GM12874 (cell line): ENCODE measurements around the gene SH2D5.

Source experiments
- CTCF ChIP-seq: IDR thresholded peaks from 2 replicates; pipeline ENCODE4 v1.5.1; 2011; ENCODE audit warnings: low read depth, mild to moderate bottlenecking, control low read depth, low read length, moderate library complexity; ENCODE audit not compliant: insufficient read depth

SH2D5 gene

GRCh38 chr1:20732071-20732587 is 374 bp downstream of the SH2D5 start:
- no peak for TF ChIP-seq CTCF

GRCh38 chr1:20731057-20731991 is 1.2 kb downstream of the SH2D5 start:
- no peak for TF ChIP-seq CTCF

GRCh38 chr1:20730690-20731056 is 1.8 kb downstream of the SH2D5 start:
- TF ChIP-seq CTCF = no peak

GRCh38 chr1:20729990-20730689 is 2.4 kb downstream of the SH2D5 start:
- TF ChIP-seq CTCF = no peak

GRCh38 chr1:20729155-20729931 is 3.2 kb downstream of the SH2D5 start:
- TF ChIP-seq CTCF = no peak

GRCh38 chr1:20728371-20729154 is 3.9 kb downstream of the SH2D5 start:
- no peak for TF ChIP-seq CTCF
